GM18505 (cell line): ENCODE data around the gene FAIM.
"Not testable (repeated sequence)": the region's sequence is repeated elsewhere in the genome, so short reads cannot be mapped to it uniquely, and the experiment has no call there.

ENCODE experiments used
- ATAC-seq: cut with Tn5 transposase; IDR thresholded peaks from one replicate; pipeline ENCODE4 v1.9.1; 2021; ENCODE audit not compliant: unreplicated experiment
- POLR2A ChIP-seq: IDR thresholded peaks from 4 replicates; pipeline ENCODE4 v1.6.1; 2011; ENCODE audit warnings: borderline replicate concordance; ENCODE audit not compliant: insufficient read depth, insufficient read length; ENCODE audit errors: extremely low read depth

Gene FAIM

DNA sequence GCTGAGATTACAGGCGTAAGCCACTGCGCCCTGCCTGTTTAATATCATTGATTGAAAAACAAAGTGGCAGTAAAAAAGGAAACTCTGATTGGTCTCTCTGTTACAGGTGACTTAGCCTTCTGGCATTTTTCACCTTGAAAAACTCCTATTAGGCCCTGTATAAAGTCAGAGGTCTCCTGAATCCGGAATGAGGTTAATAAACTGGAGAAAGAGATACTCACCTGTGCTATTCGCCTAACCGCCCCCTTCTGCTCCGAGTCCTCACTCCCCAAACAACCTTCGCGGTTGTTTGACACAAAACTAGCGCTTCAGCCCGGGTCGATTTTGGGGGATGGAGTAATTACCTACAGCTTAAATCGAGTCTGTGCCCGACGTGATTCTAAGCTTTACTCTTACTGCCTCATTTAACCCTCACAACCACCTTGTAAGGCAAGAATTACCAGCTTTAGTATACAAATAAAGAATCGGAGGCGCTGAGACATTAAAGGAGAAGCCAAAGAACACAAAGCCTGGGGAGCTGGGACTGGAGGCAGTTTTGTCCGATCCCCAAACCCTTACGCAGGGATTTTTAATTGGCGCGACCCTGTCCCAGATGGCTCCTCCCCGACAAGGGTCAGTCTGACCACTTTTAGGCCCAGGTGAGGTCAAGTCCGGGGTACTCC lies 15.0 kb upstream of the FAIM start:
- ATAC-seq: no peak

DNA sequence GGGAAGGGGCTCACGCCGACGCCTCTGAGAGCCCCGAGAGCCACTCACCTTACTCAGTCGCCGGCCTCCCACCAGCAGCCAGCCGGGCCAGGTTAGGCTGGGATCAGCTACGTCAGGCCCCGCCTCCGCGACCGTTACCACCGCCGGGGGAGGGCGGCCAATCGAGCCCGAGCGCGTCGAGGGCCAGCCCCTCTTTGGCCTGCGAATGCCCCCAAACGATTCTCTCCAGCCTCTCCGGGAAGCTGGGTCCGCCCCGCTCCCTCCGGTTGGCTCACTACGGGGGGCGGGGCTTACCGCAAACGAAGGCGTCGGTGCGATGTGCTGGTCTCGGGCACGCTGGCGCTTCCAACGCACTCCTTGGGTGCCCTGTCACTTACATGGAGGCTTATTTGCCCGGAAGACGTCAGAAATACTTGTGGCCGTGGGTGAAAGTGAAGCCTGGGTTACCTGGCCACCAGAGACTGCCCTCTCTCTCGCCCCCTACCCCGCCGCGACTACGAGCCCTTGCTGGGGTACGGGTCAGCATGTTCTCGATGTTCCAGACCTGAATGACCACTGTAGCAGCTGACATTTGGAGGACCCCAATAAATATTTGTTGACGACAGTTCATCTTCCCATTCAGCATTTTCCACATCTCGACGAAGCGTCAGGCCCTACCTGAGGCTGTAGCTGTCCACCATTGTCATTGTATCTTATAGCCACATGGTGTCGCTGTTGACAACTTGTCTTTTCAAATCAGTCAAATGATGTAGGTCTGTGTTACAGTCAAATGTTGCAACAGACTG lies 14.2 kb upstream of the FAIM start, which contains the start of gene CEP70:
Gene CEP70, minus strand, starts transcription at position 111 of the 785 bp plus-strand sequence. CDS start 21,333 bp downstream, outside the sequence.
- ATAC-seq: peak; percentile 88
- TF ChIP-seq POLR2A: peak; percentile 47

More for the DNA sequence above, 15.0 kb upstream of the FAIM start:
- TF ChIP-seq POLR2A: no peak

DNA sequence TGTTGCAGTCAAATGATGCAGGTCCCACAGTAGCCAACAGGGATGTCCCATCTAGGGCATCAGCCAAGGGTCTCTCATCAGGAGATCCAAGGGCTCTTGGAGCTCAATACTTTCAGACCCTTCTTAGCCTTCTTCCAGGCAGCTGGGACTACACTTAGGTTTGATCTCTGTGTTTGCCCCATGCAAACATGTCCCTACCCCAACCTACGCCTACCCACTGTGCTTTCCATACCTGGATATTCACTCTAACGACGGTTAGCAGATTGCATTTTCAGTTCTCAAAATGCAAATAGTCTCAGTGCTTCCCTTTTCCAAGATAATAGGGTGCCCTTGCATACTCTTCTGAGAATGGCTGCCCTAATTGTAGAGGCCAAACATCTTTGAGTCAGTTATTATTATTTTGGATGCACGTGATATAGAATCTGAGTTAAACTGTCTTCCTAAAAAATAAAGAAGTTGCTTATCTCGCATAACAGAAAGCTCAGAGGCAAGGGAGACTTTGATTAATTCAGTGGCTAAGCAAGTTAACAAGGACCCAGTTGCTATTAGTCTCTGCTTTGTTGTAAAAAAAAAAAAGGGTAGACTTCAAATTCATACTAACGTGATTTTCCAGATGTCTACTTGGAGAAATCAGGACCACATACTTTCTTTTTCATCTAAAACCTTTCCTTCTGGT lies 13.5 kb upstream of the FAIM start:
- ATAC-seq: no peak
- TF ChIP-seq POLR2A: no peak

DNA sequence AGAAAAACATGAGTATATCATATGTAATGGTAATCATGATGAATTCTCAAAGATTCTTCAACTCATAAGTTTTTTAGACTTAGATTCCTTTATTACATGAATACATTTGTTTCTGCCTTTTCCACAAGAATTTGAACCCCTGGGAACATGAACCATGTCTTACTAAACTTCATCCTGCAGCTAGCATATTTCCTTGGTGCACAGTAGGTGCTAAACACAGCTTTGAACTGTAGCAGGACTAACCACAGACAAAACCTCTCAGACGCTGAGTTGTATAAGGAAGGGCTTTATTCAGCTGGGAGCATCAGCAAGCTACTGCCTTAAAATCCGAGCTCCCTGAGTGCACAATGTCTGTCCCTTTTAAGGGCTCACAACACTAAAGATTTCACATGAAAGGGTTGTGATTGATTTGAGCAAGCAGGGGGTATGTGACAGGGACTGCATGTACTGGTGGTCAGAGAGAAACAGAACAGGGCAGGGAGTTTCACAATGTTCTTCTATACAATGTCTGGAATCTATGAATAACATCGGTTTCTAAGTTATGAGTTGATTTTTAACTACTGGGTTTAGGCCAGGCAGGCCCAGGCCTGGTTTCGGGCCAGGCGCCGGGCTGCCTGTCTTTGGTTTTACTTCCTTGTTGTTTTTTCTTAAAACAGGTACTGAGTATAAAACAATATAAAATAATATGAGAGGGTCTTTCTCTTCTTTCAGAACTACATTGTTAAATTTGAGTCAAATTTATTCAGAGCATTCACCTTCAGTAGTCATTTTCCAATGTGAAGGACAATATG lies 11.2 kb upstream of the FAIM start:
- ATAC-seq: not testable (repeated sequence)

DNA sequence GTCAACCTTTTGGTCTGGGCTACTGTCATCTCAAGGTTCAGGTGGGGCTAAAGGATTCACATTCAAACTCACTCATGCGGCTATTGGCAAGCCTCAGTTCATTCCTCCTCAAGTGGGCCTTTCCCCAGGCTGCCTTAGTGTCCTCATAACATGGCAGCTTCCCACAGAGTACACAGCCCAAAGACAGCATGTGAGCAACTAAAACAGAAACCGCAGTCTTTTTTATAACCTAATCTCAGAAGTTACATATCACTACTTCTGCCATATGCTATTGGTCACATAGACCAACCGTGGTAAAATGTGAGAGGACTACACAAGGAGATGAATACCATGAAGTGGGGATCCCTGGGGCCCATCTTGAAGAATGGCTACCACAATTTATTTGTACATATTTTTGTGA lies 10.0 kb upstream of the FAIM start:
- ATAC-seq: no peak
- no peak for TF ChIP-seq POLR2A

DNA sequence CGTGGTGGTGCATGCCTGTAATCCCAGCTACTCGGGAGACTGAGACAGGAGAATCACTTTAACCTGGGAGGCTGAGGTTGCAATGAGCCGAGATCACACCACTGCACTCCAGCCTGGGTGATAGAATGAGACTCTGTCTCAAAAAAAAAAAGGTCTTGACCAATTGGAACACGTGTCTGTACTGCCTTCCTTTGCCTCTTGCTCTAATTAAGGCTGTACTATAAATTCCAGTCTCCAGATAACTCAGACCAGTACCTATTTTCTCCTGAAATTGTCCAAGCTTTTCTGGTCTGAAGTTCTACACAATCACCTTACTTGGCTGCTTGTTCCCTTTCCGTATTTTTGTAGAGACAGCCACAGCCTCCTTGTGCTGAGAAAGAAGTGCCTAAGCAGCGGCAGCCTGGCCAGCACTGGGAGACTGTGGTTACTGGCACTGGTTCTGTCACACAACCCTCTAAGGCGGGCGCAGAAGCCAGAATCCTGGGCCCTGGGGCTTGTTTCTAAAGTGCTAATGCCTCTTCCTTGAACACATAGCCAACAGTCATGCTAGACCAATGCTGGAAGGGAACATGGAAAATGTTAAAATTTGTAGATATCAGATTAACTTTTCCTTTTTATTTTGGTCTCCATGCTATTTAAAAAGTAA lies 8.3 kb upstream of the FAIM start:
- TF ChIP-seq POLR2A: no peak
- no peak for ATAC-seq

DNA sequence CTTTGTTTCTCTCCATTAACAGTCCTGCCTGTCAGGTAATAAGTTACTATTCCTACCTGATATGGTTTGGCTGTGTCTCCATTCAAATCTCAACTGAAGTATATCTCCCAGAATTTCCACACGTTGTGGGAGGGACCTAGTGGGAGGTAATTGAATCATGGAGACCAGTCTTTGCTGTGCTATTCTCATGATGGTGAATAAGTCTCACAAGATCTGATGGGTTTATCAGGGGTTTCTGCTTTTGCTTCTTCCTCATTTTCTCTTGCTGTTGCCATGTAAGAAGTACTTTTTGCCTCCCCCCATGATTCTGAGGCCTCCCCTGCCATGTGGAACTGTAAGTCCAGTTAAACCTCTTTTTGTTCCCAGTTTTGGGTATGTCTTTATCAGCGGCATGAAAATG lies 6.9 kb upstream of the FAIM start:
- ATAC-seq: not testable (repeated sequence)

DNA sequence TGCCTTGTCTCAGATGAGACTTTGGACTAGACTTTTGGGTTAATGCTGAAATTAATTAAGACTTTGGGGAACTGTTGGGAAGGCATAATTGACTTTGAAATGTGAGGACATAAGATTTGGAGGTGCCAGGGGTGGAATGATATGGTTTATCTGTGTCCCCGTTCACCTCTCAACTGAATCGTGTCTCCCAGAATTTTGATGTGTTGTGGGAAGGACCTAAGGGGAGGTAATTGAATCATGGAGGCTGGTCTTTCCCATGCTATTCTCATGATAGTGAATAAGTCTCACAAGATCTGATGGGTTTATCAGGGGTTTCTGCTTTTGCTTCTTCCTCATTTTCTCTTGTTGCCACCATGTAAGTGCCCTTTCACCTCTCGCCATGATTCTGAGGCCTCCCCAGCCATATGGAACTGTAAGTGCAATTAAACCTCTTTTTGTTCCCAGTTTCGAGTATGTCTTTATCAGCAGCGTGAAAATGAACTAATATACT lies 4.4 kb upstream of the FAIM start:
- not testable (repeated sequence) for ATAC-seq

DNA sequence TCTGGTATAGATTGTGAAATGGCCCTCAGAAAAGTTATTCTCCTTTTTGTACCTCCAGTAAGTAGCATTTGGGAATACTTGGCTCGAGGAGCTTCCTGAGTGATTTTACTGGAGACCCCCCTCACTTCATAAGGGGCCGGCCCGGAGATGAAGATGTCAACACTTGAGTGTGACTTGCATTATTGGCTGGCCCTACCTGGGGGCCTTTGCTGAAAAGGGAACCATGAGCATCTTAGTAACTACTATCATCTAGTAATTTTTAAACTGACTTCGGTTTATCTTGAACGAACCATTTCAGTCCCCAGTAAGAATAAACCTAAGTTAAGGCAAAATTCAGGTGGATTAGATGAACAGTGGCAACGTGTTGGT lies 1.3 kb downstream of the FAIM start:
- TF ChIP-seq POLR2A: no peak
- no peak for ATAC-seq

DNA sequence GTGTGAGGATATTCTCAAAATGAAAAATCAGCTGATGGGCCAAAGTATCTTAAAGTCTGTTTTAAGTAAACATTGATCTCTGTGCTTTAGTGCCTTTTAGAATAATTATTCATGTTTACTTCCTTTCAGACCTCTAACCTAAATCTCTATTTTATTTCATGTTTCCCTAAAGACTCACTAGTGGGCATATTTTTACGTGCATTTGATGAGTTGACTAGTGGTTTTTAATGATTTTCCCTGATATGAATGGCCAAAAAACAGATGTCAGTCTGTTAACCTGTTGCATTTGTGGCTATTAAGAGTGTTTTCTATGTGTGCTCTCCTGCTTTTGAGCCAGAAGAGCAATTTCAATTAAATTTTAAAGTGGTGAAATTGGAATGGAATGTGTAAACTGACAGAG lies 6.9 kb downstream of the FAIM start:
- TF ChIP-seq POLR2A: no peak
- no peak for ATAC-seq

DNA sequence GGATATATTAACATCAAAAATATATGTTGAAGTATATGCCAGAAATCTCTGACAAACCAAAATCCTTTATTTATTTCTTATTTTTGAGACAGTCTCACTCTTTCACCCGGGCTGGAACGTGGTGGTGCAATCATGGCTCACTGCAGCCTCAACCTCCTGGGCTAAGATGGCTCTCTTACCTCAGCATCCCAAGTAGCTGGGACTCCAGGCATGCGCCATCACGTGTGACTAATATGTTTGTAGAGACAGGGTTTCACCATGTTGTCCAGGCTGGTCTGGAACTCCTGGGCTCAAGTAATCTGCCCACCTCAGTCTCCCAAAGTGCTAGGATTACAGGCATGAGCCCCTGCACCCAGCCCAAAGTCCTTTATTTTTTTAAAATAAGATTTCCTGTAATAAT lies 11.9 kb downstream of the FAIM start:
- TF ChIP-seq POLR2A: no peak
- no peak for ATAC-seq

DNA sequence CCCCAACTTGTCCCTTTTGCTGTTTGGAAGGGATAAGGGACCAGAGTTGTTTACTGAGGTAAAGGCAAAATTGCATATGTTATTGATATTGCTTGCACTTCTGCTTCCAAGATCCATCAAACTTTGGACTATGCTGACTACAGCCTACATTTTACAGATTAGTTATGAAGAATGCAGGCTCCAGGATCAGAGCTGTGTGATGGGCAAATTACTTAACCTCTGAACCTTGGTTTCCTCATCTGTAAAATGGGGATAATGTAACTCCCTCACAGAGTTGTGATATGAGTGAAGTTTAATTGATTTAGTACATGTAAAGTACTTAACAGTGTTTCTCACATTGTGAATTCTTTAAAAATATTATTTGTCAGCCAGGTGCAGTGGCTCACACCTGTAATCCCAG lies 15.9 kb downstream of the FAIM start:
- no peak for ATAC-seq
- no peak for TF ChIP-seq POLR2A
